Spinal cord (tissue), 10 donors: ENCODE results near the gene PSD2. TPM values are rescaled to one million over a fixed set of nuclear protein-coding genes. Genes with fewer than 3 reads are reported as not detected.

ENCODE experiments used
- DNase-seq, 6 donors: peaks; one replicate each; pipeline versions ENCODE4 v3.0.0 to v3.0.0-alpha.2; 2013 to 2015; ENCODE audit warnings: low spot score in 6 of 6, low read depth in 4 of 6
- H3K27ac ChIP-seq: one replicate; pipeline ENCODE4 v1.5.1; 2013; ENCODE audit warnings: low read depth, low read length, control low read depth
- H3K27me3 ChIP-seq: one replicate; pipeline ENCODE4 v1.6.1; 2013; ENCODE audit warnings: low read length; ENCODE audit not compliant: control insufficient read depth, insufficient read depth
- H3K36me3 ChIP-seq: one replicate; pipeline ENCODE4 v1.6.1; 2013; ENCODE audit warnings: low read length; ENCODE audit not compliant: control insufficient read depth, insufficient read depth
- H3K4me1 ChIP-seq: one replicate; pipeline ENCODE4 v1.6.1; 2013; ENCODE audit warnings: low read length; ENCODE audit not compliant: control insufficient read depth, insufficient read depth
- H3K4me3 ChIP-seq: one replicate; pipeline ENCODE4 v1.5.1; 2013; ENCODE audit warnings: low read depth, low read length, control low read depth
- H3K9me3 ChIP-seq: one replicate; pipeline ENCODE4 v1.6.1; 2013; ENCODE audit warnings: low read length; ENCODE audit not compliant: control insufficient read depth, insufficient read depth
- WGBS: methylation state at CpG from one replicate; pipeline ENCODE4 v1.1.5; 2013; ENCODE audit warnings: missing lambda C conversion rate; ENCODE audit not compliant: insufficient coverage; 5-methylcytosine and 5-hydroxymethylcytosine counted together
- polyA plus RNA-seq, 2 donors: library from polyadenylated mRNA; unstranded; fragments of 120-200 nt; gene quantifications; one replicate each; pipeline ENCODE4 v1.2.1, GENCODE V29; 2013; ENCODE audit not compliant: insufficient read length in 2 of 2
- total RNA-seq, 2 donors: library from RNA; depleted of rRNA in 1 of 2; stranded (reverse); fragments of 120-200 nt in 1 of 2; fragments of >200 nt in 1 of 2; gene quantifications; one replicate each; pipeline versions ENCODE4 v1.2.3 to v1.2.4, GENCODE V29; 2013 to 2014
- donor health status: healthy.

The PSD2 gene
- total and polyA plus RNA-seq, 4 donors, result 7.5 to 40.8 (median 28.2) TPM

DNA sequence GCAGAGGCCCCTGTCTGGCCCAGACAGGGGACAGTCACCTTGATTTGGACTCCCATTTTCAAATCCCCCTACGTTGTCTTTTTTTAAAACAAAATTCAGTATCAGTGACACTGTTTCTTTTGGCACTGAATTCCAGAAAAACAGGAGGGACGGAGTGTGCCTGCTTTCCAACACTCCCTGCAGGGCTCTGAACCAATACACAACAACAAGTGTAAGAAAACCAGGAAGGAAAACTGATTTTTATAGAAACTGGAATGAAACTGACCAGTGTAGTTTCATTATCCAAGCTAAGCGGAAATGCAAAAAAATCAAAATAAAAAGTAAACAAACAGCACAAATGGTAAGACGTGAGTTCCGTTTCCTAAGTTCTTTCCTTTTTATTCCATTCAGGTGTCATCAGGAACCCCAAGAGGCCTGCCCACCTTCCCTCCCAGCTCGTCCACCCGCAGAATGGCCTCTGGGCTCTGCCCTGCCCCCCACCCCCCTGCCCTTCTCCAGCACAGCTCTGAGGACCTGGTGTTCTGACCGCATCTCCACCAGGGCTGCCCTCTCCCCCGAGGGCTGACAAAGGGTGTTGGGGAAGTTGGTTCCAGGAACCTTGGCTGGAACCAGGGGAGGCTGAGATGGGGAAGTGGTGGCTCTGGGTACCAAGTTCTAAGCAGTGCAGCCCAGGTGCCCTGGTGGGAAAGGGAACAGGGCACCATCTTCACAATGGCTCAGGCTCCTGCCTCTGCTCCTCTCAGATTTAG is 73.6 kb downstream of the PSD2 start:
- WGBS, result 83% methylated on average over 3 of the region's 9 CpGs
- Histone ChIP-seq H3K27me3 (no peaks in the 10 kb centered on the region), H3K4me3 (no peak overlapping the region), H3K9me3 (no peaks in the 10 kb centered on the region), H3K36me3 (peaks cover 44% of the 10 kb centered on the region), H3K27ac (no peak overlapping the region), H3K4me1 (peaks cover 15% of the 10 kb centered on the region)
- DNase-seq, result no peak

DNA sequence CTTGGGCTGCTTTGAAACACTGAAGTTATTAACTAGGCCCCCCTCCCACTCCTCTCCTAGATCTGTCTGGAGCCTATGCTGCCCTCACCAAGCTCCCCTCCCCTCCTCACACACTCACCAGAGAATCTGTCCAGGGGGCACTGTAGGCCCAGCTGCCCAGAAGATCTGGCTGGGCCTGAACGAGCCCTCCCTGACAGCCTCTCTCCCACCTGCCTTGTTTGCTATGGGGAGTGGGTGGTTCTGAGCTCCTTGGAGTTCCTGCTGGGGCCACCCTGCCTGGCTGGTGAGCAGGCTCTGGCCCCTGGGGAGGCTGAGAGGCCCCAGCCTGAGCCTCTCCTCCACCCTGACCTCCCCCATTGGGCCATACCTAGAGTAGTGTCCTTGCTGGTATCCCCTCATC is 75.1 kb downstream of the PSD2 start:
- H3K27ac ChIP-seq, result no peak overlapping the region
- no peak overlapping the region for H3K4me3 ChIP-seq
- H3K4me1 ChIP-seq, result peaks cover 15% of the 10 kb centered on the region
- WGBS, result no CpG with 5 or more reads among the region's 1 CpG
- no peaks in the 10 kb centered on the region for H3K27me3 ChIP-seq
- peaks cover 40% of the 10 kb centered on the region for H3K36me3 ChIP-seq
- DNase-seq, result no peak
- H3K9me3 ChIP-seq, result no peaks in the 10 kb centered on the region

DNA sequence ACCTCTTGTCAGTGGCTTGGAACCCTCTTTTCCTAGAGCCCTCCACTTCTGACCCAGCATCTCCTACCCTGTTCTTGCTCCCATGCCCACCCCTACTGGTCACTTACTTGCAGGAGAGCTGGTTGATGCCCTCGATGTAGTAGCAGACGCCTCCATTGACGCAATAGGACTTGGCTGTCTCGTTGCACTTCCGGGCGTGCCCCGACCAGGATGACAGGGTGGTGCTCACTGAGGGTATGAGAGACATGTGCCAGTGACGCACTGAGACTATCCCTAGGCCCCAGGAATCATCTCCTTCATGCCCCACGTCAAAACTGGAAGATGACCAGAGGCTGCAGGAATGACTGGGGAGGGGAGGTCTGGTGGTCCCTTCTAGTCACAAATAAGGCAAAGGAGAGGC is 76.0 kb downstream of the PSD2 start:
- Histone ChIP-seq H3K4me1 (peaks cover 15% of the 10 kb centered on the region), H3K36me3 (peaks cover 43% of the 10 kb centered on the region), H3K4me3 (no peak overlapping the region), H3K27me3 (no peaks in the 10 kb centered on the region), H3K27ac (no peak overlapping the region), H3K9me3 (no peaks in the 10 kb centered on the region)
- no peak for DNase-seq
- 86% methylated on average over 5 of the region's 9 CpGs for WGBS

DNA sequence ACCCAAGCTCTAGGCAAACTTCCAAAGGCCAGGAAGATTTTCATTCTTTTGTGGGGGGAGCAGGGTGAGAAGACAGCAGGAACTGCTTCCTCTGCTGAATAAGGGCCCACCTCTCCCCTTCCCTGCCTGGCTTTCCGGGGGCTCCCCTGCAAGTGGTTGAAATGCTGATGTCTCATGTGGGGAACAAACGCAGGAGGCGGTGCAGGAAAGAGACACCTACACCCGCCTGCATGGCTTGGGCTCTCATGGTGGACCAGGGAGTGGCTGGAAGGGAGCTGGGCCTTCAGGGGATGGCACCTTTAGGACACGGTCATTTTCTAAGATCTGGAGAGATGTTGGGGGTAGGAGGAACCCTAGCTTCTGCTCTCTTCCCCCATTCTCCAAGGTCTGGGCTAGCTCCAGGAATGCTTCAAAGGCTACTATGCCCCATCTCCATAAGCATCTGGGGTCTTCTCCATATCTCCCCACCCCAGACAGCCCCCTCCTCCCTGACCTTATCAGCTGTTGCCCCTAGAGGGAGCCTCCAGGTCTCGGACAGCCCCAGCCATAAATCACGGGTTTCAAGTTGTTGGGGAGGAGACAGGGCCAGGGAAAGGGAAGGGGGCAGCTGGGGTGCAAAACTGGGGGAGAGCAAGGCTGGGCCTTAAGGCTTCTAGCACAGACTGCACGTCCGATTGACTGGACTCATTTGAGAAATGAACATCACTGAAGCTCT is 76.6 kb downstream of the PSD2 start:
- H3K36me3 ChIP-seq, result peaks cover 49% of the 10 kb centered on the region
- H3K27me3 ChIP-seq, result no peaks in the 10 kb centered on the region
- H3K9me3 ChIP-seq, result no peaks in the 10 kb centered on the region
- H3K4me1 ChIP-seq, result peaks cover 15% of the 10 kb centered on the region
- no peak overlapping the region for H3K27ac ChIP-seq
- no peak for DNase-seq
- 48% methylated on average over 4 of the region's 9 CpGs for WGBS
- no peak overlapping the region for H3K4me3 ChIP-seq

DNA sequence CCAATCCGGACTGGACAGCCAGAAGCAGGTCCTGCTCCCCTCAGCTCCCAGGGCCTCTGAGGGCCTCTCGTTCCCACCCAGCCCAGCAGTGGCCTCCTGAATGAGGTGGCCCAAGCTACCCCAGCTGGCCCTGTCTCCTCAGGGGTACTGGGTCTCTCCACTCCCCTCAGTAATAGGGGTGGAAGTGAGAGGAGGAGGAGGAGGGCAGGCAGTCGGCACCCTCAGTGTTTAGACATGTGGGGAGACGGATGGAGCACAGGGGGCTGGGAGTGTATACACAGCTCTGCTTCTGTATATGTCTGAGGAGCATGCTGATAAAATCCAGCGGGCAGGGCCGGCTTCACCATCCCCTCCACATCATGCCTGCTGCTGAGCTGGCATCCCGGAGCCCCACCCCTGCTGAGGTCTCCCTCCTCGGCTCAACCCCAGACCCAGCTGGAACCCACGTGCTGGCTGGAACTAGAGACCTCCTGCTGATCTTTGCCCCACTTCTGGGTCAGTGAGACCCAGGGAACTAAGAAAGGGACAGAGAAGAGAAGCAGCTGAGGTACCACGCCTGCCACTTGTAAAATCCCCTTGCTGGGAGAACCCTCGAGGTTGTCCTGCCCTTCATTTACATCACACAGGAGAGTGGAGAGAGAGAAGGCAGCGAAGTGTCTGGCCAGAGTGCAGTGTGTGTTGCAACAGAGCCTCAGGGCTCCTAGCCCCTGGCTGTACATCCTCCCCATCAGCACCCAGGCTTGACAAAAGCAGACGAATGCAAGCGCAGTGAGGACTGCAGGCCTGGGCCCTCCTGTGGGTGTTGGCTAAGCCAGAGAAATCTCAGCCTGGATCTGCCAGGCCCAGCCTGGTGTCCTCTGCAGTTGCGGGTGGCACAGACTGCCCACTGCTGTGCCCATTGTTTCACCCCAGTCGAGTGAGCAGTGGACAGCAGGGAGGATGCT is 77.5 kb downstream of the PSD2 start:
- 49% methylated on average over 10 of the region's 16 CpGs for WGBS
- peaks cover 15% of the 10 kb centered on the region for H3K4me1 ChIP-seq
- H3K27me3 ChIP-seq, result no peaks in the 10 kb centered on the region
- H3K9me3 ChIP-seq, result no peaks in the 10 kb centered on the region
- no peak overlapping the region for H3K4me3 ChIP-seq
- DNase-seq, result no peak
- H3K27ac ChIP-seq, result no peak overlapping the region
- peaks cover 56% of the 10 kb centered on the region for H3K36me3 ChIP-seq

DNA sequence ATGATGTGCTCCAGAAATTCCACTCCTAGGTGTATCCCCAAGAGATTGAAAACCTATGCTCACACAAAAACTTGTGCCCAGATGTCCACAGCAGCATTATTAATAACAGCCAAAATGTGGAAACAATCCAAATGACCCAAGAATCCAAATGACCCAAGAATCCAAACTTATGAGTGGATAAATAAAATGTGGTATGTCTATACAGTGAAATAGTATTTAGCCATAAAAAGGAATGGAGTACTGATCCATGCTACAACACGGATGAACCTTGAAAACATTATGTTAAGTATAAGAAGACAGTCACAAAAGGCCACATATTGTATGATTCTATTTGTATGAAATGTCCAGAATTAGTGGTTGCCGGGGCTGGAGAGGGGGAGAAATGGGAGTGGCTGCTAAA is 80.3 kb downstream of the PSD2 start:
- DNase-seq, result no peak
- no CpG with 5 or more reads among the region's 2 CpGs for WGBS

DNA sequence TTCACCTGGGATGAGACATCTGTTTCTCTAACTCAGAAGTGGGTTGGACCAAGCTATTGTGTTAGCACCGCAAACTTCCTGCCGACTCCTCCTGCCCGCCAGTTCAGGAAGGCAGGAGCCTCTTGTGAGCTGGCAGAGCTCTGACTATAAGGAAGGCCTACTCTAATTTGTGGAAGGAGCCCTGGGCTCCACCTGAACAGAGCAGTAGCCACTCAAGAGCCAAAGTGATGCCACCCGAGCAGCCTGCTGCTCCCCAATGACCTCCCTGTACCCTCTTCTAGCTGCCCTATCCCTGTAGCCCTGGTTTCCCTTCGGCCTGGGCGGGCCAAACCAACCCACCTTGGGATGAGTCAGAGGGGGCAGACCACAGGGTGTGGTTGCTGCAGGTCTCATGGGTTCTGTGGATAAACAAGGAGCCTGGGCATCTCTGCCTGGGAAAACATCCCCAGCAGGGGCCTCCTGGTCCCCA is 81.6 kb downstream of the PSD2 start:
- Histone ChIP-seq H3K4me1 (peaks cover 8% of the 10 kb centered on the region), H3K4me3 (no peak overlapping the region), H3K27ac (no peak overlapping the region), H3K36me3 (peaks cover 52% of the 10 kb centered on the region), H3K9me3 (no peaks in the 10 kb centered on the region), H3K27me3 (no peaks in the 10 kb centered on the region)
- WGBS, result 65% methylated on average over 4 of the region's 6 CpGs
- no peak for DNase-seq

More for the DNA sequence above, 80.3 kb downstream of the PSD2 start:
- H3K27me3 ChIP-seq, result no peaks in the 10 kb centered on the region
- peaks cover 52% of the 10 kb centered on the region for H3K36me3 ChIP-seq
- no peak overlapping the region for H3K27ac ChIP-seq
- peaks cover 8% of the 10 kb centered on the region for H3K4me1 ChIP-seq
- H3K9me3 ChIP-seq, result no peaks in the 10 kb centered on the region
- no peak overlapping the region for H3K4me3 ChIP-seq

DNA sequence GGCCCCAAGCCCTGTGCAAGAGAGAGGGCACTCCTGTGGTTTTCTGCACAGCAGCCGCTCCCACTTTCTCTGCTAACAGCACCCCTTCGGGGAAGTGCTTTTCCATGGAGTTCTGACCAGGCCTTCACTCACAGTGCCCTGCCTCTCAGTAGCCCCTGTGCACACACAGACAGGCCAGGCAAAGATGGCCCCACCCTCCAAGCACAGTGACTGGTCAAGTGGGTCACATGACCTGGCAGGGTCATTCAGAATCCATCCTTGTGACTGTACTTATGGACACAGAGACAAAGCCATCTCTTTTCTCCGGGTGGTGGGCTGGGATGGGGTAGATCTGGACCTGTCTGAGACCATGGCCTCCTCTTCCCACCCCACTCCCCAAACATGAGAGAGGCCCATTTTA is 82.5 kb downstream of the PSD2 start:
- WGBS, result 96% methylated on average over 2 of the region's 3 CpGs
- Histone ChIP-seq H3K4me3 (no peak overlapping the region), H3K27me3 (no peaks in the 10 kb centered on the region), H3K9me3 (no peaks in the 10 kb centered on the region), H3K4me1 (peaks cover 14% of the 10 kb centered on the region), H3K27ac (no peak overlapping the region), H3K36me3 (peaks cover 48% of the 10 kb centered on the region)
- DNase-seq, result no peak

DNA sequence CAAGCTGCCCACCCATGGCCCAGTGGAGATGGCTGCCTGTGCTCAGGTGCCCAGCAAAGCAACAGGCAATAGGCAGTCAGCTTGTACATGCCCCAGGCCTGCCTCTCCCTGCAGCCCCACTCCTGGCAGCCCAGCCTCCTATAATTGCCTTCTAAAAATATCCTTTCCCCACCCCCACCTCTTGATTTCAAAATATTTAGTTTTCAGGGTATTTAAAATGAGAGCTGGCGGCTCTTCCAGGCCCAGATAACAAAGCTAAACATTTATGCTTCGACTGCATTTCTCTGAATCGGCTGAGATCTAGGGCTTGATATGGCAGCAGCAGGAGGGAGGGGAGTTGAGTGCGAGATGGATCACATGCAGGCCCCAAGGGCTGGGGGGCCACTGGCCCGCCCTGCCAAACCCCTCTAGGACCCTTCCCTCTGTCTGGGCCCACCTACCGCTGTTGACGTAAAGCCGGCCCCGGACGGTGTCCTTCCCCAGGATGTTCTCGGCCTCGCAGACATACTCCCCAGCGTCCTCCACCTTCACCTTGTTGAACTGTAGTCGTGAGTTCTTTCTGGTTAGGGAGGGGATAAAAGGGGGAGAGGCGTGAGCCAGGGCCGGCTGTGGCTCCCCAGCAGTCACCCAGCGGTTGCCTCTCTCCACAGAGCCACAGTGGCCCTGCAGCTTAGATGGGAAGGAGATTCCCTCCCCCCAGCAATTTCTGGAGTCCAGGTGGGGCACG is 85.0 kb downstream of the PSD2 start:
- Histone ChIP-seq H3K27ac (no peak overlapping the region), H3K9me3 (no peaks in the 10 kb centered on the region), H3K36me3 (peaks cover 60% of the 10 kb centered on the region), H3K4me3 (no peak overlapping the region), H3K4me1 (peaks cover 14% of the 10 kb centered on the region), H3K27me3 (no peaks in the 10 kb centered on the region)
- WGBS, result 80% methylated on average over 11 of the region's 18 CpGs
- peak in 1 of 6 donors; percentile 29 for DNase-seq
